Astrocyte (in vitro differentiated cells and primary cell): Measurements from ENCODE around the gene PIP4K2B. TPM values are rescaled to one million over a fixed set of nuclear protein-coding genes. Genes with fewer than 3 reads are reported as not detected.

Experiments
- DNase-seq: peaks from one replicate; pipeline ENCODE4 v3.0.0-alpha.2; 2010; ENCODE audit warnings: low read depth
- FAIRE-seq: peaks from 2 replicates; lab custom pipeline; 2011; peaks lifted over from hg19 to GRCh38; lab: Jason Lieb, UNC
- H2AFZ ChIP-seq: 2 replicates; pipeline ENCODE4 v1.6.0; 2012; ENCODE audit warnings: low read depth, low read length, inconsistent platforms
- H3K27ac ChIP-seq: 2 replicates; pipeline ENCODE4 v1.5.1; 2011; ENCODE audit warnings: low read depth, low read length, inconsistent platforms
- H3K27me3 ChIP-seq: 2 replicates; pipeline ENCODE4 v1.6.0; 2011; ENCODE audit warnings: low read length, inconsistent platforms; ENCODE audit not compliant: insufficient read depth
- H3K36me3 ChIP-seq: 2 replicates; pipeline ENCODE4 v1.5.1; 2011; ENCODE audit warnings: low read length, inconsistent platforms; ENCODE audit not compliant: insufficient read depth
- H3K4me1 ChIP-seq: 2 replicates; pipeline ENCODE4 v1.5.1; 2011; ENCODE audit warnings: low read length, inconsistent platforms; ENCODE audit not compliant: insufficient read depth
- H3K4me2 ChIP-seq: 2 replicates; pipeline ENCODE4 v1.6.0; 2012; ENCODE audit warnings: low read length, inconsistent platforms
- H3K4me3 ChIP-seq: 2 replicates; pipeline ENCODE4 v1.5.1; 2011; ENCODE audit warnings: low read depth, mild to moderate bottlenecking, low read length, inconsistent platforms; ENCODE audit not compliant: insufficient read depth
- H3K79me2 ChIP-seq: 2 replicates; pipeline ENCODE4 v1.6.0; 2012; ENCODE audit warnings: mild to moderate bottlenecking, low read length, inconsistent platforms; ENCODE audit not compliant: insufficient read depth
- H3K9ac ChIP-seq: 2 replicates; pipeline ENCODE4 v1.6.0; 2012; ENCODE audit warnings: mild to moderate bottlenecking, low read length, inconsistent platforms
- H3K9me3 ChIP-seq: 2 replicates; pipeline ENCODE4 v1.5.1; 2012; ENCODE audit warnings: low read depth, mild to moderate bottlenecking, low read length, inconsistent platforms; ENCODE audit not compliant: insufficient read depth
- H4K20me1 ChIP-seq: 2 replicates; pipeline ENCODE4 v1.6.0; 2012; ENCODE audit warnings: low read length, inconsistent platforms; ENCODE audit not compliant: insufficient read depth
- H3K27ac Mint-ChIP-seq: one replicate; pipeline ENCODE4 v1.8.0; 2021; ENCODE audit warnings: mild to moderate bottlenecking, mixed read lengths; ENCODE audit not compliant: unreplicated experiment
- H3K27me3 Mint-ChIP-seq: one replicate; pipeline ENCODE4 v1.8.0; 2021; ENCODE audit warnings: low read depth, mixed read lengths; ENCODE audit not compliant: unreplicated experiment
- H3K36me3 Mint-ChIP-seq: one replicate; pipeline ENCODE4 v1.8.0; 2021; ENCODE audit warnings: low read depth, mixed read lengths; ENCODE audit not compliant: unreplicated experiment
- H3K4me1 Mint-ChIP-seq: one replicate; pipeline ENCODE4 v1.8.0; 2021; ENCODE audit warnings: low read depth, mixed read lengths; ENCODE audit not compliant: unreplicated experiment
- H3K4me3 Mint-ChIP-seq: one replicate; pipeline ENCODE4 v1.8.0; 2021; ENCODE audit warnings: mild to moderate bottlenecking, moderate library complexity, mixed read lengths; ENCODE audit not compliant: unreplicated experiment
- H3K9me3 Mint-ChIP-seq: one replicate; pipeline ENCODE4 v1.8.0; 2021; ENCODE audit warnings: mild to moderate bottlenecking, mixed read lengths; ENCODE audit not compliant: unreplicated experiment
- EZH2 ChIP-seq: IDR thresholded peaks from 2 replicates; pipeline ENCODE4 v1.6.1; 2012; ENCODE audit warnings: mild to moderate bottlenecking, low read length, inconsistent platforms; ENCODE audit not compliant: insufficient read depth
- total RNA-seq: library from RNA; stranded (reverse); gene quantifications from 2 replicates; pipeline ENCODE4 v1.2.1, GENCODE V29; 2021
- TF ChIP-seq, protein P1 (sequence below): IDR thresholded peaks from 2 replicates; pipeline ENCODE4 v1.5.1; 2011; ENCODE audit warnings: low read depth, mild to moderate bottlenecking, inconsistent platforms, low read length, moderate library complexity; ENCODE audit not compliant: insufficient read depth

PIP4K2B gene
- total RNA-seq, 1 donor from 2014 or later: 58.2 TPM

GRCh38 chr17:38825762-38826247 lies 26.4 kb upstream of the PIP4K2B start:
- FAIRE-seq: no peak
- Histone ChIP-seq H2AFZ (peak overlapping the region; percentile 87), H3K4me2 (peak overlapping the region; percentile 99), H3K4me1 (peaks cover 13% of the 10 kb centered on the region), H3K79me2 (peaks cover 38% of the 10 kb centered on the region), H3K9ac (peak overlapping the region; percentile 99), H3K9me3 (no peaks in the 10 kb centered on the region), H3K4me3 (peak overlapping the region; percentile 100), H3K27me3 (no peaks in the 10 kb centered on the region), H3K36me3 (no peaks in the 10 kb centered on the region), H4K20me1 (peaks cover 18% of the 10 kb centered on the region), H3K27ac (peak overlapping the region; percentile 100)
- no peak for TF ChIP-seq EZH2
- TF ChIP-seq, protein P1, sequence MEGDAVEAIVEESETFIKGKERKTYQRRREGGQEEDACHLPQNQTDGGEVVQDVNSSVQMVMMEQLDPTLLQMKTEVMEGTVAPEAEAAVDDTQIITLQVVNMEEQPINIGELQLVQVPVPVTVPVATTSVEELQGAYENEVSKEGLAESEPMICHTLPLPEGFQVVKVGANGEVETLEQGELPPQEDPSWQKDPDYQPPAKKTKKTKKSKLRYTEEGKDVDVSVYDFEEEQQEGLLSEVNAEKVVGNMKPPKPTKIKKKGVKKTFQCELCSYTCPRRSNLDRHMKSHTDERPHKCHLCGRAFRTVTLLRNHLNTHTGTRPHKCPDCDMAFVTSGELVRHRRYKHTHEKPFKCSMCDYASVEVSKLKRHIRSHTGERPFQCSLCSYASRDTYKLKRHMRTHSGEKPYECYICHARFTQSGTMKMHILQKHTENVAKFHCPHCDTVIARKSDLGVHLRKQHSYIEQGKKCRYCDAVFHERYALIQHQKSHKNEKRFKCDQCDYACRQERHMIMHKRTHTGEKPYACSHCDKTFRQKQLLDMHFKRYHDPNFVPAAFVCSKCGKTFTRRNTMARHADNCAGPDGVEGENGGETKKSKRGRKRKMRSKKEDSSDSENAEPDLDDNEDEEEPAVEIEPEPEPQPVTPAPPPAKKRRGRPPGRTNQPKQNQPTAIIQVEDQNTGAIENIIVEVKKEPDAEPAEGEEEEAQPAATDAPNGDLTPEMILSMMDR: no peak
- no peak for DNase-seq
- Mint-ChIP-seq H3K4me3 (peak overlapping the region; percentile 96), H3K27ac (peak overlapping the region; percentile 100), H3K4me1 (peaks cover 12% of the 10 kb centered on the region), H3K9me3 (no peaks in the 10 kb centered on the region), H3K36me3 (peaks cover 5% of the 10 kb centered on the region), H3K27me3 (peaks cover 3% of the 10 kb centered on the region)

GRCh38 chr17:38824899-38825761 lies 25.8 kb upstream of the PIP4K2B start, which contains the start of gene CWC25:
TSS of gene CWC25 (minus strand) at chr17:38825321. CDS start at chr17:38825183, 138 bp downstream.
- peaks cover 5% of the 10 kb centered on the region for H3K36me3 Mint-ChIP-seq
- H3K79me2 ChIP-seq: peaks cover 44% of the 10 kb centered on the region
- H3K4me1 ChIP-seq: peaks cover 13% of the 10 kb centered on the region
- H3K4me2 ChIP-seq: peak within 1 kb of the TSS; percentile 99
- FAIRE-seq (no peak), DNase-seq (peak; percentile 91)
- H3K4me3 ChIP-seq: peak within 1 kb of the TSS; percentile 100
- no peaks in the 10 kb centered on the region for H3K27me3 ChIP-seq
- TF ChIP-seq EZH2: no peak
- TF ChIP-seq, protein P1: no peak
- no peaks in the 10 kb centered on the region for H3K27me3 Mint-ChIP-seq
- H3K27ac Mint-ChIP-seq: peak within 1 kb of the TSS; percentile 100
- H3K9ac ChIP-seq: peak within 1 kb of the TSS; percentile 99
- H3K4me1 Mint-ChIP-seq: peaks cover 12% of the 10 kb centered on the region
- no peaks in the 10 kb centered on the region for H3K36me3 ChIP-seq
- peak within 1 kb of the TSS; percentile 96 for H3K4me3 Mint-ChIP-seq
- H2AFZ ChIP-seq: peak within 1 kb of the TSS; percentile 87
- H3K9me3 Mint-ChIP-seq: no peaks in the 10 kb centered on the region
- no peaks in the 10 kb centered on the region for H3K9me3 ChIP-seq
- H3K27ac ChIP-seq: peak within 1 kb of the TSS; percentile 100
- H4K20me1 ChIP-seq: peaks cover 18% of the 10 kb centered on the region
